OCI-LY3 (cell line): ENCODE measurements around the gene PLA2G4A.

ENCODE experiments used
- CTCF ChIP-seq: fragments of 200-600, 300-600 bp; sonication (generic); IDR thresholded peaks from 2 replicates; pipeline ENCODE4 v1.5.1; 2014; ENCODE audit warnings: antibody characterized with exemption, low read length, low read depth
- EZH2phosphoT487 ChIP-seq: fragments of 200-600 bp; shearing (Covaris generic); IDR thresholded peaks from 2 replicates; pipeline ENCODE4 v1.6.1; 2018; ENCODE audit warnings: antibody characterized with exemption, mixed run types, low read depth

GRCh38 chr1:186812570-186812969, 16.2 kb upstream of the PLA2G4A start:
- no peak for TF ChIP-seq CTCF
- TF ChIP-seq EZH2phosphoT487, result no peak
